ENCODE results near the gene USP26.

DNA sequence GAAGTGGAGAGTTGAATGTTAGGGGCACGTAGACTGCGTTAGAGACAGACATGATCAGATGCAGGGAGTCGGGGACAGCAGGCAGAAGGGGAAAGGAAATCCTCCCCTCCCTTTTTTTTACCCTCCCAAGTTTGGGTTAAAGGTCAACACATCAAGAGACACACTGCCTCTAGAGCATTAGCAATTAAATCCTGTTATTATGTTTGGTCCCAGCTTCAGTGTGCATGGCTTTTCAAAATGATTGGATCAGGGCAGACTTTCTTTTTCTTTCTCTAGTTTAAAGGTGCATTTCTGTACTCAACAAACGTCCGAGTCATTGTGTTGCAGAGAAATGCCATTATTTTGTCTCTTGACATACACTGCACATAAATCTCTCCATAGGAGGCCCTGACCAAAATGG is 63.9 kb downstream of the USP26 start:
- TF ChIP-seq, protein P1, sequence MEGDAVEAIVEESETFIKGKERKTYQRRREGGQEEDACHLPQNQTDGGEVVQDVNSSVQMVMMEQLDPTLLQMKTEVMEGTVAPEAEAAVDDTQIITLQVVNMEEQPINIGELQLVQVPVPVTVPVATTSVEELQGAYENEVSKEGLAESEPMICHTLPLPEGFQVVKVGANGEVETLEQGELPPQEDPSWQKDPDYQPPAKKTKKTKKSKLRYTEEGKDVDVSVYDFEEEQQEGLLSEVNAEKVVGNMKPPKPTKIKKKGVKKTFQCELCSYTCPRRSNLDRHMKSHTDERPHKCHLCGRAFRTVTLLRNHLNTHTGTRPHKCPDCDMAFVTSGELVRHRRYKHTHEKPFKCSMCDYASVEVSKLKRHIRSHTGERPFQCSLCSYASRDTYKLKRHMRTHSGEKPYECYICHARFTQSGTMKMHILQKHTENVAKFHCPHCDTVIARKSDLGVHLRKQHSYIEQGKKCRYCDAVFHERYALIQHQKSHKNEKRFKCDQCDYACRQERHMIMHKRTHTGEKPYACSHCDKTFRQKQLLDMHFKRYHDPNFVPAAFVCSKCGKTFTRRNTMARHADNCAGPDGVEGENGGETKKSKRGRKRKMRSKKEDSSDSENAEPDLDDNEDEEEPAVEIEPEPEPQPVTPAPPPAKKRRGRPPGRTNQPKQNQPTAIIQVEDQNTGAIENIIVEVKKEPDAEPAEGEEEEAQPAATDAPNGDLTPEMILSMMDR (IDR thresholded peaks at IDR 0.05) = no peak
- TF ChIP-seq POLR2A (IDR thresholded peaks at IDR 0.05) = no peak

Measured in body of pancreas (tissue), 4 donors.